Measurements from ENCODE around the gene DCAF5. TPM values are rescaled to one million over a fixed set of nuclear protein-coding genes. Genes with fewer than 3 reads are reported as not detected.
"Not testable (repeated sequence)": the region's sequence is repeated elsewhere in the genome, so short reads cannot be mapped to it uniquely, and the experiment has no call there.

DCAF5 gene
- total RNA-seq, 1 donor from 2014 or later: 53.4 TPM

GRCh38 chr14:69036757-69037506, 116.0 kb downstream of the DCAF5 start:
- no peak for DNase-seq
- ATAC-seq (ENCODE audit: poor library complexity): peak; percentile 43
- intact Hi-C loops (cut with DNase I): no loop called here

- ATAC-seq (ENCODE audit: poor library complexity): no peak
- no peak for DNase-seq
- intact Hi-C loops (cut with DNase I): no loop called here
These were observed 118.2 kb downstream of the DCAF5 start for GRCh38 chr14:69034612-69035262.

GRCh38 chr14:69027242-69027913, 125.5 kb downstream of the DCAF5 start:
- DNase-seq (no peak), ATAC-seq (ENCODE audit: poor library complexity) (no peak)
- intact Hi-C loops (cut with DNase I): no loop called here

- intact Hi-C loops (cut with DNase I): no loop called here
- ATAC-seq (ENCODE audit: poor library complexity): no peak
- DNase-seq: no peak
These were observed 129.9 kb downstream of the DCAF5 start for GRCh38 chr14:69023035-69023434.

DNA sequence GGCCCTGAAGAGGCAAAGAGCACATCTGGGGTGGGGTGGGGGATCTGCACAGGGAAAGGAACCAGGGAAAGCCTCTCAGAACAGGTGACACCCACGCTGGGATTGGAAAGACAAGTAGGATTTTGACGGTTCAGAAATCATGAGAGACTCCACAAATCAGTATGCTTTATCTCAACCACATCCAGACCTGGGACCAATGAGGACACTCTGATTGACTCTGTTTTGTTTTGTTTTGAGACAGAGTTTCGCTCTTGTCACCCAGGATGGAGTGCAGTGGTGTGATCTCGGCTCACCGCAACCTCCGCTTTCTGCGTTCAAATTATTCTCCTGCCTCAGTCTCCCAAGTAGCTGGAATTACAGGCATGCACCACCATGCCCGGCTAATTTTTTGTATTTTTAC, 130.8 kb downstream of the DCAF5 start:
- intact Hi-C loops (cut with DNase I); DNase-seq; ATAC-seq (ENCODE audit: poor library complexity): not testable (repeated sequence)

GRCh38 chr14:69017706-69018105, 135.2 kb downstream of the DCAF5 start:
- DNase-seq: no peak
- intact Hi-C loops (cut with DNase I): no loop called here
- no peak for ATAC-seq (ENCODE audit: poor library complexity)

DNA sequence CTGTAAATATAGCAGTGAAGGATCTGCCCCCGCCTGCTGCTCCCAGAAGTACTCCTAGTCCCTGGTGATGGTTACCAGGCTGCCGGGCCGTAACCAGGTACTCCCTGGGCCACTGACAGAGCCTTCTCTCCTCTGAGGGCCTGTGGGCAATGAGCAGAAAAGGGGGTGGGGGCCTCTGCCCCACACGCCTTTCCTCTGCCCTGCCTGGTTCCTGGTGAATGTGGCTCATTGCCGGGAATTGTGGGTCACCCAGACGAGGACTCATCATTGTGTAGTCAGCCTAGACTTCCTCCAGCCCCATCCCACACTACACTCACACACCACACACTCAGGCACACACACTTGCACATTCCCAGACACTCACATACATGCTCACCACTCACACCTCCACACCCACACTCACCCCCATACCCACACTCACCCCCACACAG, 138.1 kb downstream of the DCAF5 start:
- intact Hi-C loops (cut with DNase I): no loop called here
- ATAC-seq (ENCODE audit: poor library complexity): no peak
- no peak for DNase-seq

DNA sequence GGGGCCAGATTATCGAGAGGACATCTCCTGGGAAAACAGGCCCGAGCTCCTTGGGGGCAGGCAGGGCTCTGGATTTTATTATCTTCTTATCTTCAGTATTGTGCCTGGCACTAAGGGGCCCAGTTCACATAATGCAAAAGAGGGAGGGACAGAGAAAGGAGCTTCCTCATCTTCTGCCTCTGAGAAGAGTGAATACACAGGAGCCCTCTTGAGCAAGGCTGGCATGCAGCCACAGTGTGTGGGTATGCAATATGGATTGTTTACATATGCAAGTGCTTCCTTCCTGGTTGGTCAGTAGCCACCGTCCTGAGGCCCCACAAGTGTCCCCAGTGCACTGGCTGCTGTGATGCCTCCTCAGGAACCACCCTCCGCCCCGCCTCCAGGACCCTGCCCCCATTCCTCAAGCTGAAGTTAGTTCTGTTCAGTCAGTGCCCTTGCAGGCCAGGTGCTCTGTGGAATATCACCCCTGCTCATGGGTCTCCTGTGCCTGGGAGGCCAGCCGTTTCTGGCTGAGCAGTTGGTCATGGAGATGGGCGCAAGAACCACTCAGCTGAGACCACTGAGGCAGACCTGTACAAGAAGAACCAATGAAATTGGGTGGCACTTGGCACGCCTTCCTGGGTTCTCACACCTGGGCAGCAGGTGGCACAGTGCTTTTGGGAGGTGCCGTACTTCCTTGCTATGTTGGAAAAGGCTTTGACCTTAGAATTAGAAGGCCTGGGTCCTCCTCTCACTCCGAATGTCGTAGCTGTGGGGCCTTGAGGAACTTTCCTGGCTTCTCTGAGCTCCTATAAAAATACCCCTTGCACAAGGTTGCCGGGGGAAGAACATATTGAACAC, 138.8 kb downstream of the DCAF5 start:
- DNase-seq (peak; percentile 87), ATAC-seq (ENCODE audit: poor library complexity) (peak; percentile 48)
- intact Hi-C loops (cut with DNase I): no loop called here

DNA sequence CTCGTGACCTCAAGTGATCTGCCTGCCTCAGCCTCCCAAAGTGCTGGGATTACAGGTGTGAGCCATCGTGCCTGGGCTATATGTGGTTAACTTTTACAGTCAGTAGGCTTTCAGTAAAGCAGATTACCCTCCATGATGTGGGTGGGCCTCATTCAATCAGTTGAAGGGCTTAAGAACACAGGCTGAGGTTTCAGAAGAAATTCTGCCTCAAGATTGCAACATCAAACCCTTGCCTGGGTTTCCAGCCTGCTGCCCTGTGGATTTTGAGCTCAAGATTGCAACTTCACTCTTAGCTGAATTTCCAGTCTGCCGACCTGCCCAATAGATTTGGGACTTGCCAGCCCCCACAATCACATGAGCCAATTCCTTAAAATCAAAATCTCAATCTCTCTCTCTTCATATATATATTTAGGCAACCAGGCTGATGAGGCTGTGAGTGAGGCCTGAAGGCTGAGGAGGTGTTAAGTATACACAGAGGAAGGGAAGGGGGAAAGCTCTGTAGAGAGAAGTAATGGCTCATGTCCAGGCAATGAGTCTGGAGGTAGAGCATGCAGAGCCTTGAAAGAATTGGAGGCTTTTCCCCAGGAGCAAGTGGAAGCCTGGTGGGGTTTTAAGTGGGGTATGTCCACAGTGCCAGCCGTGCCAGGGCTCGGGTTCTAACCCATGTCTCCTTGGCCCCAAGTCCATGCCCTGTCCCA, 140.5 kb downstream of the DCAF5 start:
- no peak for ATAC-seq (ENCODE audit: poor library complexity)
- intact Hi-C loops (cut with DNase I): no loop called here
- no peak for DNase-seq

GRCh38 chr14:69010648-69011047, 142.3 kb downstream of the DCAF5 start:
- intact Hi-C loops (cut with DNase I): no loop called here
- ATAC-seq (ENCODE audit: poor library complexity) (no peak), DNase-seq (no peak)

- intact Hi-C loops (cut with DNase I): no loop called here
- DNase-seq: no peak
- ATAC-seq (ENCODE audit: poor library complexity): no peak
These were observed 144.5 kb downstream of the DCAF5 start for GRCh38 chr14:69008421-69008884.

GRCh38 chr14:69006346-69006745, 146.6 kb downstream of the DCAF5 start:
- ATAC-seq (ENCODE audit: poor library complexity): no peak
- intact Hi-C loops (cut with DNase I): no loop called here
- DNase-seq: no peak

- ATAC-seq (ENCODE audit: poor library complexity) (no peak), DNase-seq (peak; percentile 48)
- intact Hi-C loops (cut with DNase I): no loop called here
These were observed 147.3 kb downstream of the DCAF5 start for GRCh38 chr14:69005432-69006148.

DNA sequence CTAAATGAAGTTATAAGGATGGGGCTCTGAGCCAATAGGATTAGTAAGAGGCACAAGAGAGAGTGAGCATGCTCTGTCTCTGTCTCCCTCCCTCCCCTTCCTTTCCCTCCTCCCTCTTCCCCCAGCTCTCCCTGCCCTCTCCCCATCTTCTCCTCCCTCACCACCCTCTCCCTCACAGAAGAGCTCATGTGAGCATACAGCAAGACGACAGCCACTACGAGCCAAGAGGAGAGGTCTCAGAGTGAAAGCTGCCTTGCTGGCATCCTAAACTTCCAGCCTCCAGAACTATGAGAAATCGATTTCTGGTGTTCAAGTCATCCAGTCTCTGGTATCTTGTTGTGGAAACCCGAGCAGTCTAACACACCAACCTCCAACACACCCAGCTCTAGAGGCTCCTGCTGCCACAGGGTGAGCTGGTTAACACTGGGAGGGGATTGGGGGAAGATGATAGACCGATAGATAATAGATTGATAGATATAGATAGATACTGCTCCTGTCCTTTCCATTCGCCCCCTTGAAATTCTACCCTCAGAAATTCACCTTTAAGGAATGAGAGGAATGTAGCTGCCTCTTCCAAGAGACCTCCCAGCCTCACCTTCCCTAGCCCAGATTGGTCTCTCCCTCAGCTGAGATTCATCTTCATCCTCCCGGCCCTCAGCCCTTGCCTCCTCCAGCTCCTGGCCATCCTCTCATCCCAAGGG, 148.0 kb downstream of the DCAF5 start:
- intact Hi-C loops (cut with DNase I): loop anchor here (5.0 kb wide), 1 partner anchor 93 kb away; no protein-coding TSS in a partner anchor
- no peak for ATAC-seq (ENCODE audit: poor library complexity)
- no peak for DNase-seq

GRCh38 chr14:69003626-69004025, 149.3 kb downstream of the DCAF5 start:
- intact Hi-C loops (cut with DNase I): loop anchor here (5.0 kb wide), 1 partner anchor 91 kb away; no protein-coding TSS in a partner anchor
- DNase-seq (no peak), ATAC-seq (ENCODE audit: poor library complexity) (no peak)

- intact Hi-C loops (cut with DNase I): loop anchor here (5.0 kb wide), 1 partner anchor 90 kb away; no protein-coding TSS in a partner anchor
- DNase-seq: peak; percentile 51
These were observed 150.8 kb downstream of the DCAF5 start for GRCh38 chr14:69002069-69002468.

GRCh38 chr14:69001375-69001774, 151.5 kb downstream of the DCAF5 start:
- DNase-seq: no peak
- no peak for ATAC-seq (ENCODE audit: poor library complexity)
- intact Hi-C loops (cut with DNase I): loop anchor here (5.0 kb wide), 1 partner anchor 89 kb away; no protein-coding TSS in a partner anchor

More at GRCh38 chr14:69002069-69002468, 150.8 kb downstream of the DCAF5 start:
- ATAC-seq (ENCODE audit: poor library complexity): peak; percentile 92

Data from Right ventricle myocardium superior (tissue), 1 donor.